LNCaP clone FGC (cell line): ENCODE data around the gene CALHM5.

Experiments
- DNase-seq: peaks from one replicate; pipeline ENCODE4 v3.0.0-alpha.2; 2011; ENCODE audit warnings: low read depth
- H3K4me3 ChIP-seq: 2 replicates; pipeline ENCODE4 v1.5.1; 2011; ENCODE audit warnings: mild to moderate bottlenecking, low read depth, low read length, control low read depth
- CTCF ChIP-seq: IDR thresholded peaks from 2 replicates; pipeline ENCODE4 v1.5.1; 2012; ENCODE audit warnings: mild to moderate bottlenecking; ENCODE audit not compliant: control insufficient read depth, insufficient read depth; ENCODE audit errors: extremely low read depth

The CALHM5 gene

GRCh38 chr6:116511424-116512110, at the start of gene CALHM5:
Gene CALHM5 (plus strand): TSS chr6:116511639. CDS start chr6:116511697, 58 bp downstream.
- DNase-seq: no peak
- TF ChIP-seq CTCF: peak; percentile 38

GRCh38 chr6:116461932-116462885, 49.2 kb upstream of the CALHM5 start:
- TF ChIP-seq CTCF: no peak
- no peak for DNase-seq
- no peak overlapping the region for H3K4me3 ChIP-seq

More at GRCh38 chr6:116511424-116512110, at the start of gene CALHM5:
- no peak within 1 kb of the TSS for H3K4me3 ChIP-seq

- no peak overlapping the region for H3K4me3 ChIP-seq
- TF ChIP-seq CTCF: no peak
- DNase-seq: no peak
These were observed 48.1 kb upstream of the CALHM5 start for GRCh38 chr6:116463301-116463700.

GRCh38 chr6:116465246-116465645, 46.2 kb upstream of the CALHM5 start:
- no peak overlapping the region for H3K4me3 ChIP-seq
- TF ChIP-seq CTCF: no peak
- no peak for DNase-seq

- no peak for TF ChIP-seq CTCF
- DNase-seq: no peak
These were observed 44.3 kb upstream of the CALHM5 start for GRCh38 chr6:116467096-116467495.

GRCh38 chr6:116467514-116467913, 43.9 kb upstream of the CALHM5 start:
- no peak overlapping the region for H3K4me3 ChIP-seq
- DNase-seq: no peak
- no peak for TF ChIP-seq CTCF

More at GRCh38 chr6:116467096-116467495, 44.3 kb upstream of the CALHM5 start:
- no peak overlapping the region for H3K4me3 ChIP-seq
